Peyer's patch (tissue), 4 donors: Measurements from ENCODE around the gene HPSE. TPM values are rescaled to one million over a fixed set of nuclear protein-coding genes. Genes with fewer than 3 reads are reported as not detected.

ENCODE experiments used
- DNase-seq, 3 donors: peaks; one replicate each; pipeline ENCODE4 v3.0.0-alpha.2; 2017 to 2019
- H3K27ac ChIP-seq, 4 donors: fragments of 200-600 bp; sonication (generic); one replicate each; pipeline ENCODE4 v1.5.1; 2016 to 2019
- H3K27me3 ChIP-seq, 2 donors: fragments of 200-600 bp; sonication (generic); one replicate each; pipeline ENCODE4 v1.5.1; 2019
- H3K36me3 ChIP-seq, 3 donors: fragments of 200-600 bp; sonication (generic); one replicate each; pipeline ENCODE4 v1.5.1; 2016 to 2019
- H3K4me1 ChIP-seq, 4 donors: fragments of 200-600 bp; sonication (generic); one replicate each; pipeline ENCODE4 v1.5.1; 2016 to 2019
- H3K4me3 ChIP-seq, 4 donors: fragments of 200-600 bp; sonication (generic); 1 replicate in 3 of 4; 2 replicates in 1 of 4; pipeline ENCODE4 v1.5.1; 2016 to 2019; ENCODE audit warnings: mild to moderate bottlenecking in 1 of 4
- H3K9me3 ChIP-seq, 4 donors: fragments of 200-600 bp; sonication (generic); one replicate each; pipeline ENCODE4 v1.5.1; 2016 to 2019; ENCODE audit warnings: mild to moderate bottlenecking in 1 of 4
- CTCF ChIP-seq, 6 experiments: fragments of 450-650 bp in 4 of 6; fragments of 200-600 bp in 2 of 6; sonication (generic) in 1 of 6; IDR thresholded peaks; one replicate each; pipeline ENCODE4 v1.5.1; 2017 to 2019; ENCODE audit warnings: antibody characterized with exemption in 6 of 6, mild to moderate bottlenecking in 3 of 6, moderate library complexity in 1 of 6
- POLR2A ChIP-seq, 2 donors: fragments of 450-650 bp; IDR thresholded peaks; one replicate each; pipeline ENCODE4 v1.5.1; 2017; ENCODE audit warnings: antibody characterized with exemption in 2 of 2, mild to moderate bottlenecking in 2 of 2, moderate library complexity in 2 of 2
- small RNA-seq, 2 donors: library from RNA; depleted of rRNA; stranded (forward); fragments of <200 nt; gene quantifications; one replicate each; pipeline ENCODE3, GENCODE V24; 2016
- total RNA-seq, 4 donors: library from RNA; depleted of rRNA; stranded (reverse); fragments of >200 nt; gene quantifications; one replicate each; pipeline ENCODE4 v1.1.0, GENCODE V29; 2016

The HPSE gene
- total RNA-seq, 4 donors from 2014 or later = 0.83 to 3.9 (median 2.3) TPM

- TF ChIP-seq CTCF (IDR thresholded peaks at IDR 0.05) (no peak), POLR2A (IDR thresholded peaks at IDR 0.05) (no peak)
- Histone ChIP-seq H3K27me3 (no peaks in the 10 kb centered on the region), H3K36me3 (no peaks in the 10 kb centered on the region), H3K4me3 (no peak overlapping the region), H3K4me1 (peaks cover 0 to 24% (median 4%) of the 10 kb centered on the region in 4 donors), H3K9me3 (no peaks in the 10 kb centered on the region), H3K27ac (no peak overlapping the region)
- DNase-seq = no peak
Measured at GRCh38 chr4:83251447-83251830, 83.2 kb downstream of the HPSE start.

DNA sequence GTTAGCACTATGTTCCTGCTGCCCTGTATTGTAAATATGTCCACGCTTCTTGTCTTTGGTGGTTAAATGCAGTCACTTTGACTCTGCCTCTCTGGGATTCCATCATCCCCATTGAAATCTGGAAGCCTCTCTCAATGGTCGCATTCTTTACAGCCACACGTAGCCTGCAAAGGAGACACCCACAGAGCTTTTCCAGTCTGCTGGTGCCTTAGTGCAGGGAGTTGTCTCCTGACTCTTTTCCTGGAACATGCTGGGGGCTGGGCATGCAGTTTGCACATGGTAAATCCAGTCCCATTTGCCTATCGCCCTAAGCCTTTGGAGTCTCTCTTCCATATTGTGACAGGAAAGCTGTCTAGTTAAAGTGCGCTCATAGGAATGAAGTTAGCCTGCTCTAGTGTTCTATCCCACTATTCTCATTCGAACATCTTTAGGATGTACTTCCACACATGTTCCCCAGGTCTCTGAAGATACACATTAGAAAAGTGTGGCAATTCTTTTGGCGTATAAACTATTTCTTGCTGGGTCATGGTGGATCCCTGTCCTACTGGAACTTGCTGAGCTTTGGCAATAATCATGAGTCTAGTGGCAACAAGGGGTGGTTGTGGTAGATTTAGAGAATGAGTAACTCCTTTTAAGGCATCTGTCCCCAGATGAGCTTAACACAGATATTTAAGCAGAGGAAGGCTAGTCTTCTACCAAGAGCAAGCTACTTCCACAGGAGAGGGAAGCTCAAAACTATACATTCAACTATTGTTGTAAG is 83.8 kb downstream of the HPSE start:
- peaks cover 0 to 18% (median 1%) of the 10 kb centered on the region in 4 donors for H3K4me1 ChIP-seq
- no peak overlapping the region for H3K27ac ChIP-seq
- DNase-seq = no peak
- H3K36me3 ChIP-seq = no peaks in the 10 kb centered on the region
- no peaks in the 10 kb centered on the region for H3K9me3 ChIP-seq
- H3K27me3 ChIP-seq = no peaks in the 10 kb centered on the region
- TF ChIP-seq POLR2A (IDR thresholded peaks at IDR 0.05) (no peak), CTCF (IDR thresholded peaks at IDR 0.05) (no peak)
- no peak overlapping the region for H3K4me3 ChIP-seq

- H3K4me1 ChIP-seq = peaks cover 0 to 12% (median 0%) of the 10 kb centered on the region in 4 donors
- no peaks in the 10 kb centered on the region for H3K9me3 ChIP-seq
- H3K36me3 ChIP-seq = no peaks in the 10 kb centered on the region
- TF ChIP-seq CTCF (IDR thresholded peaks at IDR 0.05) = no peak
- no peak for TF ChIP-seq POLR2A (IDR thresholded peaks at IDR 0.05)
- peak in 1 of 3 donors; percentile 63 for DNase-seq
- peak overlapping the region in 2 of 4 donors; percentile 22 to 46 for H3K27ac ChIP-seq
- H3K27me3 ChIP-seq = no peaks in the 10 kb centered on the region
- no peak overlapping the region for H3K4me3 ChIP-seq
Measured at GRCh38 chr4:83248486-83248885, 86.2 kb downstream of the HPSE start.

DNA sequence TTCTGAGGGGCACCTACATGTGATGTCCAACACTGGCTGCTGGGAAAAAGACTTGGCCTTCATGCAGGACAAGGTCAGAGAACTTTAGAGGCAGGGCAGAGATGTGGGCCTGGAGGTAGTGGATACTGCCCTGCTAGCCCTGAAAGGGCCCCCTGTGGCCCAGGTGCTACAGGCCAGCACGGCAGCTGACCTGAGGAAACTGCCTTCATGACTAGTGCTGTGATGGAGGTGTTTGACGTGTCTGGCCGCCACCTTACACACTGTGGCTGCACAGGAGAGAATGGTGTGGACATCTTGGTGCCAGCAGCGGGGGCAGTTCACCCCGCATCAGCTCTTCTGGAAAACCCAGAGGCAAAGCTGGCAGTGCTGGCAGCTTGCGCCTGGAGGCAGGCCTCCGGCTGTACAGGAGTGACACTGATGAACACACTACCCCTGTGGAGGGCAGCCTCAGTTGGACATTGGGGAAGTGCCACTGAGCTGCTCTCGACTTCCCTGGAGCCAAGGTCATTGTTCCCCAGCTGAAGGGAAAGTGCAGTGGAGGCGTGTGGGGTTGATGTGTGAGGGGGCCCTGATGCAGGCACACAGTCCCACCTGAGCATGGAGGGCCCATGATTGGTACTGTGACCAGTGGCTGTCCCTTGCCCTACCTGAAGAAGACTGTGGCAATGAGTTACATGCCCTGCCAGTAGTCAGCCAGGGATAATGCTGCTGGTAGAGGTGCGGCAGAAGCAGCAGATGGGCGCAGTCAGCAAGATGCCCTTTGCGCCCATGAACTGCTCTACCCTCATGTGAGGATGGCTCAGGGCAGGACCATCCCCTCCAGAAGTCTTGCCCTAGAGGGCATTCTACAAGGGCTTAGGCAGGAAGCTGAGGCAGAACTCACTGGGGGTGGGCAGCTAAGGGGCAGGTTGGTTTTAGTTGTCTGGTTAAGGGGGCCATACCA is 87.0 kb downstream of the HPSE start:
- Histone ChIP-seq H3K27ac (peak overlapping the region in 2 of 4 donors; percentile 22 to 46), H3K4me1 (peaks cover 0 to 7% (median 0%) of the 10 kb centered on the region in 4 donors), H3K27me3 (no peaks in the 10 kb centered on the region), H3K4me3 (no peak overlapping the region), H3K36me3 (no peaks in the 10 kb centered on the region), H3K9me3 (no peaks in the 10 kb centered on the region)
- no peak for DNase-seq
- TF ChIP-seq POLR2A (IDR thresholded peaks at IDR 0.05) (no peak), CTCF (IDR thresholded peaks at IDR 0.05) (no peak)

Small RNA genes within 50 kb of the gene (small RNA-seq; reads per million reads assigned to genes)
- gene AC114781.5 = 0 reads per million in 2 donors

Other genes with a start within 250 kb of the HPSE start
- 100 to 1,000 TPM in 2 of 4 donors, 10 to 100 TPM in 2; 36.3 to 148 (median 107) TPM for gene PLAC8, start 220.1 kb downstream of the HPSE start, total RNA-seq
- 10 to 100 TPM; 11.0 to 15.6 (median 12.9) TPM for gene COQ2, start 50.0 kb downstream of the HPSE start, total RNA-seq
- 10 to 100 TPM; 17.0 to 59.4 (median 20.4) TPM for gene HELQ, start 121.0 kb upstream of the HPSE start, total RNA-seq
- 10 to 100 TPM in 3 of 4 donors, 1 to 10 TPM in 1; 9.9 to 30.8 (median 22.7) TPM for gene MRPS18C, start 121.2 kb upstream of the HPSE start, total RNA-seq
- gene ABRAXAS1, start 150.3 kb upstream of the HPSE start, total RNA-seq = 10 to 100 TPM in 1 of 4 donors, 1 to 10 TPM in 3; 3.7 to 10.7 (median 7.6) TPM
- gene GPAT3, start 201.3 kb upstream of the HPSE start, total RNA-seq = 10 to 100 TPM in 3 of 4 donors, 1 to 10 TPM in 1; 7.4 to 86.0 (median 51.8) TPM